Astrocyte (in vitro differentiated cells and primary cell): ENCODE results near the gene PGA3.
"Not testable (repeated sequence)": the region's sequence is repeated elsewhere in the genome, so short reads cannot be mapped to it uniquely, and the experiment has no call there.

Experiments
- CTCF ChIP-seq: IDR thresholded peaks from 2 replicates; pipeline ENCODE4 v1.5.1; 2011; ENCODE audit warnings: low read depth, mild to moderate bottlenecking, inconsistent platforms, low read length, moderate library complexity; ENCODE audit not compliant: insufficient read depth
- EZH2 ChIP-seq: IDR thresholded peaks from 2 replicates; pipeline ENCODE4 v1.6.1; 2012; ENCODE audit warnings: mild to moderate bottlenecking, low read length, inconsistent platforms; ENCODE audit not compliant: insufficient read depth

- not testable (repeated sequence) for TF ChIP-seq CTCF, EZH2
Observed at GRCh38 chr11:61249201-61249600, 45.9 kb downstream of the PGA3 start.
